Measurements from ENCODE around the gene CDH2.
A peak's percentile ranks its signal among the peaks of the same experiment; 100 is the strongest.

The CDH2 gene

DNA sequence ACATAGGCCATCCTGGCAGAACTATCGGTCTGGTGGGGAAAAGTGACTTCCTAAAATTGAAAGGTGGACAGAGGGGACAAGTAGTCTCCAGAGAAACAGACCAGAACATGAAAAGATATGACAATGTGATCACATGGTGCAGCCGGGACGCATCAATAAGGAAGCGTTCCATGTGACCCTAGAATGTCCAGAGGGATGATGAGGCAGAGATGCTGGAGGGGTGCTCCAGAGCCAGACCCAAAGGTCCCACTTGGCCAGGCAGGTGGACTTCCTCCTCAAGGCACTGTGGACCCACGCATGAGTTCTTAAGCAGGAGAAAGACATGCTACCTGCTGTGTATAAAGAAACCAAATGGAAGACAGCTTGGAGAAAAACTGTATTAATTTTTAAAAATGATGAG is 50.2 kb downstream of the CDH2 start:
- DNase-seq, result no peak

DNA sequence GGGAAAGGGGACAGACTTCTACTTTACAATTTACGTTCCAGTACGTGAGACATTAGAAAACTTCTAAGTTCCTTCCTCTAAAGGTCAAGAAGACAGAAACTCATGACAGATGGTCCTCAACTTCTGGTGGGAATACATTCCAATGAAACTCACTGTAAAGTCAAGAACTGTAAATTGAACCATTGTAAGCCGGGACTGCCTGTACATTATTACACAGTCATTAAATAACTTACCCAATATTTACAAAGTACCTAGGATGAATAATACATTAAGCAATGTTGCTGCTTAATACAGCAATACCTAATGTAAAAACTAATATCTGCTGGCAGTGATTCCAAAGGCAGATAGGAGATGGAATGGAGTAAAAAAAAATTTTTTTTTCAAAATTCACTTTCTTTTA is 51.9 kb downstream of the CDH2 start:
- DNase-seq, result no peak

- DNase-seq, result no peak
These were observed 52.5 kb downstream of the CDH2 start for GRCh38 chr18:28124131-28125029.

GRCh38 chr18:28123401-28124030 is 53.4 kb downstream of the CDH2 start:
- DNase-seq, result no peak

DNA sequence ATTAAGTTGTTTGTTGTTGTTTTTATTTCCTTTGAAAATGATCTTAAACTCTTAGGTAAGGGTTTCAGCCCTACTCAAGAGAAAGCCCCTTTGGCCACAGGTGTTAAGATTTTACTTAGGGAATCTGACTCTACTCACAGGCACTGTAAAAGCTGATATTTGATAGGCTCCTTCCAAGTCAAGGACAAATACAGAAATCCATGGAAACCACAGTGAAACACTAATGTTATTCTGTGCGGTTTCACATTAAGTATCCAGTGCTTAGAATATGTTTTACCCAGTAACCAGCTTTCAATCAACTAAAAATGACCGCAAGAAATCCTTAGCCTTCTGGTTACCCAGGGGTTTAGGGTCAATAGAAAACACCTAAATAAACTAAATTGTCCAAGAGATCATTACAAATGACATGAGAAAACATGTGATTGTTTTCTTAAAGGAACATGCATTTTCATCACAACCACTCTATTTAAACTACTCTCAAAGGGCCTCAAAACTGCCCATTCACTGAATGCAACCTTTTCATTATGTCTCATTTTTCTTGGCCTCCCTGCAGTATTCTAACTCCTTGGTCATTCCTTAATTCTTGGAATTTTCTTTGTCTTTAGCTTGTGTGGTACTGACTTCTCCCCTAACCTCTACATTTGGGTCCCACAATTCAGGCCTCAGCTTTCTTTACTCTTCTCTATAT is 56.0 kb downstream of the CDH2 start:
- no peak for DNase-seq

- no peak for DNase-seq
These were observed 60.5 kb downstream of the CDH2 start for GRCh38 chr18:28116461-28116860.

GRCh38 chr18:28115149-28115550 is 61.8 kb downstream of the CDH2 start:
- DNase-seq, result no peak

- DNase-seq, result no peak
These were observed 62.5 kb downstream of the CDH2 start for GRCh38 chr18:28114472-28114871.

GRCh38 chr18:28113271-28114029 is 63.5 kb downstream of the CDH2 start:
- DNase-seq, result no peak

- DNase-seq, result no peak
These were observed 64.9 kb downstream of the CDH2 start for GRCh38 chr18:28112056-28112470.

DNA sequence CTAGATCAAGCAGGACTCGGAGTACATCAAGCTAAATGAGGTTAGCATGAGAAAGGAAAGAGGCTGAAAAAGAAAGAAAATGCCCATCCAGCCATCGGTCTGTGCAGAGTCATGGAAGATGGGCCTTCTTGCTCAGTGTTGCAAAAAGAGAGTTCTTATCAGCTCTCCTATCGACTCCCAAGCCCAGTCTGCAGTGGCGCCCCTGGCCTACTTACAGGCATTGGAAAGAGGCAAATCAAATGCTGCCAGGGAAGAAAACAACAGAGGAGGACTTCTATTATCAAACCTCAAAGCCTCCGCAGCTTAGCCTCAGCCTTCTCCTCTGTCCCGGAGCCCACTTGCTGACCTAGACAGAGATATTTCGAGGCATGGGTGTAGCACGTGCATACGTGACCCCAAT is 66.0 kb downstream of the CDH2 start:
- DNase-seq, result no peak

GRCh38 chr18:28109781-28110560 is 67.0 kb downstream of the CDH2 start:
- DNase-seq, result peak; percentile 54

- DNase-seq, result peak; percentile 27
These were observed 68.1 kb downstream of the CDH2 start for GRCh38 chr18:28108814-28109213.

GRCh38 chr18:28108254-28108653 is 68.7 kb downstream of the CDH2 start:
- DNase-seq, result no peak

GRCh38 chr18:28099237-28099636 is 77.7 kb downstream of the CDH2 start:
- DNase-seq, result no peak

- no peak for DNase-seq
These were observed 81.3 kb downstream of the CDH2 start for GRCh38 chr18:28095631-28096030.

GRCh38 chr18:28095041-28095440 is 81.9 kb downstream of the CDH2 start:
- no peak for DNase-seq

- DNase-seq, result no peak
These were observed 85.7 kb downstream of the CDH2 start for GRCh38 chr18:28091197-28091596.

GRCh38 chr18:28088477-28088876 is 88.5 kb downstream of the CDH2 start:
- no peak for DNase-seq

- no peak for DNase-seq
These were observed 90.0 kb downstream of the CDH2 start for GRCh38 chr18:28086670-28087552.

DNA sequence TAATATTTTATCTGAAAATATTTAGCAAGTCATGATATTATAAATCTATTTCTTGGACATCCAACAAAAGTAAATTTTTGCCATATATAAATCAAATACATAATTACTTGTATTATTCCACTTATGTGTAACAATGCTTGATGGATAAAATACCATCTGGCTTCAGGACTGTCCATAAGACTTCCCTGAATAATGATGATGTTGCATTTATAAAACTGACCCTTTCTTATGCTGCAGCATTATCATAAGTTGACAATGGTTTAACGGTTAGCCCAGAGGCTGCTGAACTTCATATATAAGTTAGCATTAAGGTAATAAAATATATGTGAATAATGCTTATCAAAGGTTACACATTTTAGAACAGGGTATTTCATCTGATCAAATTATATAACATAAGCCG is 95.4 kb downstream of the CDH2 start:
- no peak for DNase-seq

Data from NCI-H446 treated with DMSO at 0.1 percent for 48 hours (cell line).